WERI-Rb-1 (cell line): ENCODE measurements around the gene CSPG5.

Experiments
- DNase-seq: peaks from one replicate; pipeline ENCODE4 v3.0.0-alpha.2; 2020
- H3K27ac ChIP-seq: fragments of 250-450 bp; sonication (Bioruptor Pico); 2 replicates; pipeline ENCODE4 v1.5.1; 2020; ENCODE audit warnings: mild to moderate bottlenecking, moderate library complexity
- H3K27me3 ChIP-seq: fragments of 250-450 bp; sonication (Bioruptor Pico); 2 replicates; pipeline ENCODE4 v1.5.1; 2021; ENCODE audit warnings: mild to moderate bottlenecking, low read depth, moderate library complexity; ENCODE audit not compliant: insufficient read depth, severe bottlenecking
- H3K36me3 ChIP-seq: fragments of 250-450 bp; sonication (Bioruptor Pico); 2 replicates; pipeline ENCODE4 v1.5.1; 2020; ENCODE audit warnings: mild to moderate bottlenecking, moderate library complexity
- H3K4me3 ChIP-seq: 2 replicates; pipeline ENCODE4 v1.5.1; 2011; ENCODE audit warnings: low read depth, mild to moderate bottlenecking, control low read depth, low read length
- H3K9me3 ChIP-seq: fragments of 250-450 bp; sonication (Bioruptor Pico); 2 replicates; pipeline ENCODE4 v1.5.1; 2021; ENCODE audit warnings: mild to moderate bottlenecking, moderate library complexity; ENCODE audit not compliant: severe bottlenecking
- TF ChIP-seq, protein P1 (sequence below): IDR thresholded peaks from 2 replicates; pipeline ENCODE4 v1.5.1; 2011; ENCODE audit warnings: low read depth, mild to moderate bottlenecking, control low read depth, inconsistent platforms, low read length

The CSPG5 gene

DNA sequence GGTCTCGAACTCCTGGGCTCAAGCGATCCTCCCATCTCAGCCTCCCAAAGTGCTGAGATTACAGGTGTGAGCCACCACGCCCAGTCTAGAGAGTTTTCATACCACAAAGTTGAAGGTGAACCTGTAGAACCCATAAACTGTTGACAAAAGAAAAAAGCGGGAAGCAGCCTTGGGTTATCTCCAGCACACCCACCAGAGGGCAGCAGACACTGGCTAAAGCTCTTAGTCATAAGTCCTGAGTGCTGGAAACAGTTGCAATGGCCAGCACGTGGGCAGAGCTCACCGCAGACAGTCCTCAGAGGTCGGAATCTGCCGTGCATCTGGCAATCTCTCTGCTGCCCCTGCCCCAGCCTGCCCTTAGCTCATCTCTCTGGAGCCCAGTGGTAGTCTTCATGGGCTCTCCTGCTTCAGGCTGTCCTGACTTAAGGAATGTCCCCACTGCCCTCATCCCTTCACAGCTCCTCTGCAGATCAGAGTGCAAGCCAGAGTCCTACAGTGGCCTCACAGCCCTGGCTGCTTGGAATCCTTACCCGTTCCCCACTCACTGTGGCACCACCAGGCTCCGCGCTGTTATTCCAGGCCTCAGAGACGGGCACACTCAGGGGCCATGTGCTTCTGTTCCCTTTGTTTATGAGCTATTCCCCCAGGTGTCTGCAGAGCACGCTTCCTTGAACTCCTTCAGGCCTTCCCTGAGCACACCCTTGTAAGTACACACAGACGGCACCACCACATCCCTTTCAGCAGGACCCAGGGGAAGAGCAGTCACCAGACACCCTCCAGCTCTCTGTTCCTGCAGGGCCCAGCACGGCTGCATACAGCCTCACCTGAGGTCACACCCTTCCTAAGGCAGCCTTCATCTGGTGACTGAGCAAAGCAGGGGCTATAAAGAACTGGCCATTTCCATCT, 56.3 kb downstream of the CSPG5 start:
- no peaks in the 10 kb centered on the region for H3K9me3 ChIP-seq
- H3K36me3 ChIP-seq = no peaks in the 10 kb centered on the region
- H3K4me3 ChIP-seq = no peak overlapping the region
- H3K27me3 ChIP-seq = no peaks in the 10 kb centered on the region
- TF ChIP-seq, protein P1, sequence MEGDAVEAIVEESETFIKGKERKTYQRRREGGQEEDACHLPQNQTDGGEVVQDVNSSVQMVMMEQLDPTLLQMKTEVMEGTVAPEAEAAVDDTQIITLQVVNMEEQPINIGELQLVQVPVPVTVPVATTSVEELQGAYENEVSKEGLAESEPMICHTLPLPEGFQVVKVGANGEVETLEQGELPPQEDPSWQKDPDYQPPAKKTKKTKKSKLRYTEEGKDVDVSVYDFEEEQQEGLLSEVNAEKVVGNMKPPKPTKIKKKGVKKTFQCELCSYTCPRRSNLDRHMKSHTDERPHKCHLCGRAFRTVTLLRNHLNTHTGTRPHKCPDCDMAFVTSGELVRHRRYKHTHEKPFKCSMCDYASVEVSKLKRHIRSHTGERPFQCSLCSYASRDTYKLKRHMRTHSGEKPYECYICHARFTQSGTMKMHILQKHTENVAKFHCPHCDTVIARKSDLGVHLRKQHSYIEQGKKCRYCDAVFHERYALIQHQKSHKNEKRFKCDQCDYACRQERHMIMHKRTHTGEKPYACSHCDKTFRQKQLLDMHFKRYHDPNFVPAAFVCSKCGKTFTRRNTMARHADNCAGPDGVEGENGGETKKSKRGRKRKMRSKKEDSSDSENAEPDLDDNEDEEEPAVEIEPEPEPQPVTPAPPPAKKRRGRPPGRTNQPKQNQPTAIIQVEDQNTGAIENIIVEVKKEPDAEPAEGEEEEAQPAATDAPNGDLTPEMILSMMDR = peak; percentile 93
- DNase-seq = peak; percentile 90
- H3K27ac ChIP-seq = no peak overlapping the region

DNA sequence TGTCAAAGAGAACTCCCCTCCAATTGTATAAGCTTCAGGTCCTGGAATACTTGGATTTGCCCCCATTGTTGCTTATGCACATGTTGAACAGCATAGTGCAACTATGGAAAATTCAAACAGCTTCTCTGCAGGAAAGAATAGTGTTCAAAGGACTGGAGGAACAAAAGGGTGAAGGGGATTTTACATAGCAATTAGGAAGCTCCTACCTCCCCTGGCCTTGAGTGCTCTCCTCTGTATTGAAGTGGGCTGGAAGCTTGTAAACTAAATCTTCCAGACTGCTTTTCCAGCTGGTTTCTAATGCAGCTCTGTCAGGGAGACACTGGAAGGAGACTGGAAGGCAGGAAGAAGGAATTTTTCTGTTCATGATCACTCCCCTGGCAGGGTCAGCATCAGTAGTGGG, 57.9 kb downstream of the CSPG5 start:
- H3K4me3 ChIP-seq = no peak overlapping the region
- H3K36me3 ChIP-seq = no peaks in the 10 kb centered on the region
- no peaks in the 10 kb centered on the region for H3K9me3 ChIP-seq
- no peak overlapping the region for H3K27ac ChIP-seq
- TF ChIP-seq, protein P1 = no peak
- H3K27me3 ChIP-seq = no peaks in the 10 kb centered on the region
- DNase-seq = no peak

DNA sequence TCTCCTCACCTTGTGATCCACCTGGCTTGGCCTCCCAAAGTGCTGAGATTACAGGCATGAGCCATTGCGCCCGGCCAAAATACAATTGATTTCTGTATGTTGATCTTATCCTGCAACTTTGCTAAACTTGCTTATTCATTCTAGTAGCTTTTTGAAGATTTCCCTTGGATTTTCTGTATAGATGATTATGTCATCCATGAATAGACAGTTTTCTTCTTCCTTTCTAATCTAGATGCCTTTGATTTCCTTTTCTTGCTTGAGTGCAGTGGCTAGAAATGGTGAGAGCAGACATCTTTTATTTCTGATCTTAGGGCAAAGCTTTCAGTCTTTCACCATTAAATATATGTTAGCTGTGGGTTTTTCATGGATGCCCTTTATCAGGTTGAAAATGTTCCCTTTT, 60.7 kb downstream of the CSPG5 start:
- H3K27me3 ChIP-seq = no peaks in the 10 kb centered on the region
- H3K4me3 ChIP-seq = no peak overlapping the region
- DNase-seq = no peak
- no peak overlapping the region for H3K27ac ChIP-seq
- no peaks in the 10 kb centered on the region for H3K9me3 ChIP-seq
- no peaks in the 10 kb centered on the region for H3K36me3 ChIP-seq
- TF ChIP-seq, protein P1 = no peak

DNA sequence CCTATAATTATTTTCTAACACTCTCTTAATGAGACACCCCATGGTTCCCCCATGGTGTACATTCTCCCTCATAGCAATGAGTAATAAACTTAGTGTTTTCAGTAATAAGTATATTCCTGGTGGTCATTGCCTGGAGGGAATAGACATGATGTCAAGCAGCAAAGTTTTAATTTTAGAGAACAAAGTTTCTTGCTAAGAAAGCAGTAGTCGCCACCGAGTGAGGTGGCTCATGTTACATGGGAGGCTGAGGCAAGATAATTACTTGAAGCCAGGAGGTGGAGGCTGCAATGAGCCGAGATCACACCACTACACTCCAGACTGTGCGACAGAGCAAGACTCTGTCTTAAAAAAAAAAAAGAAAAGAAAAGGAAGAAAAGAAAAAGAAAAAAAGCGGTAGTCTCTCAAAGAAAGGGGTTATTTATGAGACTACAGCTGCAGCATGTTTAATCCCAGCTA, 62.8 kb downstream of the CSPG5 start:
- peak; percentile 48 for DNase-seq
- peak overlapping the region; percentile 67 for H3K27ac ChIP-seq

DNA sequence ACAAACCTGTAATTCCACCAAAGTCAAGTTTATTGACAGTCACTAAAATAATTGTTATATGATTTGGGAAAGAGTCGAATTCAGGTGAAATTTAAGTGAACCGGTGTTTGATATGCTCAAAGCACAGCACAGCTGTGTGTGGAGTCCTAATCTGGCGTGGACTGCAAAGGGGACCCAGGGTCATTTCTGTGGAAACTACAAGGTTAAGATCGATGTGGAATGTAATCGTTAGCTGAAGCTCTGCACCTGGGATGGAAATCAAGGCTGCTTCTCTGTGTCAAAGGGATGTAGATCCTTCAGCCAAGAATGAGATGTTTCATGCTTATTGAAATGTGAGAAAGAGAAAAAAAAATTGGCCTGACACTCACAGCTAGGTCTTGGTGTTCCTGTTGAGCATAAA, 63.6 kb downstream of the CSPG5 start:
- Histone ChIP-seq H3K4me3 (no peak overlapping the region), H3K27ac (peak overlapping the region; percentile 98), H3K27me3 (no peaks in the 10 kb centered on the region), H3K9me3 (no peaks in the 10 kb centered on the region), H3K36me3 (peaks cover 20% of the 10 kb centered on the region)
- DNase-seq = peak; percentile 32
- TF ChIP-seq, protein P1 = no peak

More for the DNA sequence above, 62.8 kb downstream of the CSPG5 start:
- Histone ChIP-seq H3K4me3 (peak overlapping the region; percentile 40), H3K36me3 (peaks cover 12% of the 10 kb centered on the region), H3K27me3 (no peaks in the 10 kb centered on the region), H3K9me3 (no peaks in the 10 kb centered on the region)
- TF ChIP-seq, protein P1 = no peak
